Right lobe of liver (tissue), 4 donors: ENCODE measurements around the gene PRKCZ.

Experiments used
- CTCF ChIP-seq, 4 donors: fragments of 200-600 bp in 3 of 4; fragments of 450-650 bp in 1 of 4; IDR thresholded peaks; one replicate each; pipeline versions ENCODE4 v1.5.1 to v1.8.0; 2016 to 2022; ENCODE audit warnings: antibody characterized with exemption in 4 of 4, mild to moderate bottlenecking in 2 of 4
- POLR2A ChIP-seq: fragments of 450-650 bp; IDR thresholded peaks from one replicate; pipeline ENCODE4 v1.6.1; 2017; ENCODE audit warnings: antibody characterized with exemption, mild to moderate bottlenecking
- donor health status: DM: no; HTN: no; CAD: no.
- donor health status: DM: no; HTN: no; CAD: no.
- donor health status: DM: no; HTN: yes; CAD: no.

- TF ChIP-seq CTCF (IDR thresholded peaks at IDR 0.05): no peak
- TF ChIP-seq POLR2A: no peak
These were observed 85.7 kb downstream of the PRKCZ start for GRCh38 chr1:2135941-2136340.
